HL-60 (cell line): ENCODE data around the gene PPP2R5C.

Source experiments
- DNase-seq, 2 experiments: peaks; one replicate each; pipeline ENCODE4 v3.0.0-alpha.2; 2010 to 2020; ENCODE audit warnings: low read depth in 1 of 2, low spot score in 1 of 2
- H3K27ac ChIP-seq: fragments of 250-450 bp; sonication (Bioruptor Pico); replicated peaks from 2 replicates; pipeline ENCODE4 v1.5.1; 2020; ENCODE audit warnings: mild to moderate bottlenecking, moderate library complexity
- H3K27me3 ChIP-seq: fragments of 250-450 bp; sonication (Bioruptor Pico); 2 replicates; pipeline ENCODE4 v1.5.1; 2021; ENCODE audit warnings: mild to moderate bottlenecking, moderate library complexity; ENCODE audit not compliant: insufficient read depth, poor library complexity, severe bottlenecking
- H3K4me3 ChIP-seq: replicated peaks from 2 replicates; pipeline ENCODE4 v1.5.1; 2011; ENCODE audit warnings: mild to moderate bottlenecking, control low read depth, low read length; ENCODE audit not compliant: insufficient read depth
- GABPA ChIP-seq: IDR thresholded peaks from 2 replicates; pipeline ENCODE4 v1.6.1; 2012; ENCODE audit warnings: low read depth
- POLR2AphosphoS5 ChIP-seq: IDR thresholded peaks from 2 replicates; pipeline ENCODE4 v1.6.1; 2012; ENCODE audit warnings: low read depth
- SPI1 ChIP-seq: IDR thresholded peaks from 2 replicates; pipeline ENCODE4 v1.6.1; 2012; ENCODE audit warnings: low read depth, mild to moderate bottlenecking, borderline replicate concordance
- TF ChIP-seq, protein P1 (sequence below): IDR thresholded peaks from 2 replicates; pipeline ENCODE4 v1.6.1; 2012; ENCODE audit warnings: low read depth; ENCODE audit not compliant: insufficient replicate concordance
- TF ChIP-seq, protein P2 (sequence below): IDR thresholded peaks from one replicate; pipeline ENCODE4 v1.5.1; 2011; ENCODE audit warnings: low read length, control low read depth, inconsistent platforms; ENCODE audit not compliant: insufficient read depth

Gene PPP2R5C

DNA sequence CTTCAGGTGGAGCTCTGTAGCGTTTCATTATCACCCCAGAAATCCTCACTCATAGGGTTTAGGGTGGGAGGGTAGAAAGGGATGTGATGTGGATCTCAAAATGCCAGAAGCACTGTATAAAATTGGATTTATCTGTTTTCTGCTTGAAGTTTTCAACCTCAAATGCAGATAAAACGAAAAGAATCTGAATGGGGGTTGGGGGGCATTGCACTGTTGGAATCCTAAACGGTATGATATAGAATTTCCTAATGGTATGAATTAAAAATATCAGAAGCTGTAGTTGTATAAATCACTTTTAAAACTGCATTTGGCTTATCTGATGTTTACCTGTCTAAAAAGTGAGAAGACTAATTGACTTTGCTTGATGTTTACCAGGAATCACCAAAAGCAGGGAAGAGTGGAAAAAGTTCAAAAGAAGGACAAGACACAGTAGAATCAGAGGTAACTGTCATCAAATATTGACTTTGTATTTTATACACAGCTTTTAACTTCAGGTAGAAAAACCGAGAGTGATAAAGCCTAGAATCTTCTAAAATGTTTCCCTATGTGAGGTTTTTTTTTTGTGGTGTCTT, 1.1 kb downstream of the PPP2R5C start:
- DNase-seq, result no peak
- no peak for TF ChIP-seq POLR2AphosphoS5
- no peak for TF ChIP-seq GABPA
- TF ChIP-seq, protein P1, sequence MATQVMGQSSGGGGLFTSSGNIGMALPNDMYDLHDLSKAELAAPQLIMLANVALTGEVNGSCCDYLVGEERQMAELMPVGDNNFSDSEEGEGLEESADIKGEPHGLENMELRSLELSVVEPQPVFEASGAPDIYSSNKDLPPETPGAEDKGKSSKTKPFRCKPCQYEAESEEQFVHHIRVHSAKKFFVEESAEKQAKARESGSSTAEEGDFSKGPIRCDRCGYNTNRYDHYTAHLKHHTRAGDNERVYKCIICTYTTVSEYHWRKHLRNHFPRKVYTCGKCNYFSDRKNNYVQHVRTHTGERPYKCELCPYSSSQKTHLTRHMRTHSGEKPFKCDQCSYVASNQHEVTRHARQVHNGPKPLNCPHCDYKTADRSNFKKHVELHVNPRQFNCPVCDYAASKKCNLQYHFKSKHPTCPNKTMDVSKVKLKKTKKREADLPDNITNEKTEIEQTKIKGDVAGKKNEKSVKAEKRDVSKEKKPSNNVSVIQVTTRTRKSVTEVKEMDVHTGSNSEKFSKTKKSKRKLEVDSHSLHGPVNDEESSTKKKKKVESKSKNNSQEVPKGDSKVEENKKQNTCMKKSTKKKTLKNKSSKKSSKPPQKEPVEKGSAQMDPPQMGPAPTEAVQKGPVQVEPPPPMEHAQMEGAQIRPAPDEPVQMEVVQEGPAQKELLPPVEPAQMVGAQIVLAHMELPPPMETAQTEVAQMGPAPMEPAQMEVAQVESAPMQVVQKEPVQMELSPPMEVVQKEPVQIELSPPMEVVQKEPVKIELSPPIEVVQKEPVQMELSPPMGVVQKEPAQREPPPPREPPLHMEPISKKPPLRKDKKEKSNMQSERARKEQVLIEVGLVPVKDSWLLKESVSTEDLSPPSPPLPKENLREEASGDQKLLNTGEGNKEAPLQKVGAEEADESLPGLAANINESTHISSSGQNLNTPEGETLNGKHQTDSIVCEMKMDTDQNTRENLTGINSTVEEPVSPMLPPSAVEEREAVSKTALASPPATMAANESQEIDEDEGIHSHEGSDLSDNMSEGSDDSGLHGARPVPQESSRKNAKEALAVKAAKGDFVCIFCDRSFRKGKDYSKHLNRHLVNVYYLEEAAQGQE, result no peak
- no peak for TF ChIP-seq SPI1
- TF ChIP-seq, protein P2, sequence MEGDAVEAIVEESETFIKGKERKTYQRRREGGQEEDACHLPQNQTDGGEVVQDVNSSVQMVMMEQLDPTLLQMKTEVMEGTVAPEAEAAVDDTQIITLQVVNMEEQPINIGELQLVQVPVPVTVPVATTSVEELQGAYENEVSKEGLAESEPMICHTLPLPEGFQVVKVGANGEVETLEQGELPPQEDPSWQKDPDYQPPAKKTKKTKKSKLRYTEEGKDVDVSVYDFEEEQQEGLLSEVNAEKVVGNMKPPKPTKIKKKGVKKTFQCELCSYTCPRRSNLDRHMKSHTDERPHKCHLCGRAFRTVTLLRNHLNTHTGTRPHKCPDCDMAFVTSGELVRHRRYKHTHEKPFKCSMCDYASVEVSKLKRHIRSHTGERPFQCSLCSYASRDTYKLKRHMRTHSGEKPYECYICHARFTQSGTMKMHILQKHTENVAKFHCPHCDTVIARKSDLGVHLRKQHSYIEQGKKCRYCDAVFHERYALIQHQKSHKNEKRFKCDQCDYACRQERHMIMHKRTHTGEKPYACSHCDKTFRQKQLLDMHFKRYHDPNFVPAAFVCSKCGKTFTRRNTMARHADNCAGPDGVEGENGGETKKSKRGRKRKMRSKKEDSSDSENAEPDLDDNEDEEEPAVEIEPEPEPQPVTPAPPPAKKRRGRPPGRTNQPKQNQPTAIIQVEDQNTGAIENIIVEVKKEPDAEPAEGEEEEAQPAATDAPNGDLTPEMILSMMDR, result no peak
- Histone ChIP-seq H3K4me3 (peak overlapping the region; percentile 53), H3K27me3 (peaks cover 4% of the 10 kb centered on the region), H3K27ac (no peak overlapping the region)

DNA sequence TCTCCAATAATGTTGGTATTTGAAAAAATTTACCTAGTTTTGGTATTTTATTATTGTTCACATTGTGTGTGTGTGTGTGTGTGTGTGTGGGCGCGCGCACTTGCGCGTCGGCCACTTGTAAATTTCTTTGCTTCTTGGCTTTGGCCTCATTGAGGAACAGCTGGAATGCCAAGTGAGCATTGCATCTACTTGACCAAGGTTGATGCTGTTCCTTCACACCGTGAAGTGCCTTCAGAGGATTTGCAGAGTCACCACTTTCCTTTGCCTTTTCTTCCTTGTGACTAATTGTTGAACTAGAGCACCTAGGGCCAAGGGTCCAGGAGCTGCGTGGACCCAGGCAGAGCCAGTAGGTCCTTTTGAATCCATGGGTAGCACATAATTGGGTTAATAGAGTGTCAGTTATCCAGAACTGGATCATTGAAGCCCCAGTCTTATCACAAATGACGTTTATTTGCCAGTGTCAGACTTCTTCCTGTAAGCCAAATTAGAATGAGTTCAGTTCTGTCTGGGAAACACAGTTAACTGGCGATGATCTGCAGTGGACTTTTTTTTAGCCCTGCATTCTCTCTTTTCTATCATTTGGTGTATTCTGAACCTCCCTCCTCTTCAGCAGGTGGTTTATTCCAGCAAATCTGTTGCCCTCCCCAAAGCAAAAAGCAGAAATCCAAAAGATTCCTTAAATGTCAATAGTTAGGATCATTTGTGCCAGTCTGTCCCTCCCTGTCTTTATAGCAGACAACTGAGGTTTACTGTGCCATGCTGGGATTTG, 2.6 kb downstream of the PPP2R5C start:
- TF ChIP-seq, protein P1, result no peak
- TF ChIP-seq GABPA (no peak), POLR2AphosphoS5 (no peak), SPI1 (no peak)
- TF ChIP-seq, protein P2, result no peak
- no peak overlapping the region for H3K27ac ChIP-seq

DNA sequence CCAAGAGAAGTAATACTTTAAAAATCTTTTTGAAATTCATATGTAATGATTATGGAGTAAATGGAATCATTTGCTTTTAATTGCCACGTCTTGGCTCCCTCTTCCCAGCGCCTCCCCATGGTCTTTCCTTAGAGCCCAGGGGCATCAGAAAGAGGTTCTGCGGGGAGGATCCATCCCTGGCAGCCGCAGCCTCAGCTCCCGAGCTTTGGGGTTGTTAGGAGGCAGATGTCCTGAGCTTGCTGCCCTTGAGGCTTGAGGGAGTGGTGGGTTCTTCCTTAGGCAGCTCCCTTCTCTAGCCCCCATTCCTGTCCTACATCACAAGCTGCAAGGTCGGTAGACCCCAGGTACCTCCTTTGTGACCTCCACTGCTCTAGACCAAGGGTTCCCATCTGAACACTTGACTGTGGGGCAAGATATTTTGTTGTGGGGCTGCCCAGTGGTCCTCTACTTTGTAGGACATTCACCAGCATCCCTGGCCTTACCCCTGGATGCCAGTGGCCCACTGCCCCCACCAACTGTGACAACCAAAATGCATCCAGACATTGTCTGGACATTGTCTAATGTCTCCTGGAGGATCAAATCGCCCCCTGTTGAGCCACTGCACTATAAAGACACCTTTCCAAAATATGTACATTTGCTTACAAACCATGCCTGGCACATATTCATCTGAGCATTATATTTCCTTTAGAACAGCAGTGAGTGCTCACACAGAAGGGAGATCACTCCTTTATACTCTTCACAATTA, 6.3 kb downstream of the PPP2R5C start:
- H3K27me3 ChIP-seq, result no peaks in the 10 kb centered on the region
- H3K27ac ChIP-seq, result no peak overlapping the region
- no peak for DNase-seq
- no peak for TF ChIP-seq GABPA
- TF ChIP-seq SPI1, result no peak
- no peak for TF ChIP-seq POLR2AphosphoS5
- TF ChIP-seq, protein P2, result no peak
- TF ChIP-seq, protein P1, result no peak
- no peak overlapping the region for H3K4me3 ChIP-seq

More for the DNA sequence above, 2.6 kb downstream of the PPP2R5C start:
- no peak overlapping the region for H3K4me3 ChIP-seq
- H3K27me3 ChIP-seq, result peaks cover 4% of the 10 kb centered on the region
- no peak for DNase-seq
